HCT116 (cell line): ENCODE results near the gene GAMT. TPM values are rescaled to one million over a fixed set of nuclear protein-coding genes. Genes with fewer than 3 reads are reported as not detected.

ENCODE experiments used
- ATAC-seq: fragments of 200-7000 bp; cut with Tn5 transposase; 2 replicates; pipeline ENCODE4 v1.9.1; 2020; ENCODE audit warnings: mild to moderate bottlenecking, moderate library complexity
- BruUV-seq: library from RNA; stranded (reverse); fragments of 400-500 nt; replicated peaks from 2 replicates; lab custom pipeline; 2021; lab: Mats Ljungman, UMichigan
- CTCF ChIA-PET: fragments of 300-600 bp; sonication (Branson Sonifier 250); formaldehyde crosslinking; loops from one replicate; lab custom pipeline; 2021; ENCODE audit warnings: antibody characterized with exemption; lab: Charles Lee
- POLR2A ChIA-PET: fragments of 300-600, 350-600 bp; sonication (Branson Sonifier 250); formaldehyde crosslinking; loops from one replicate; lab custom pipeline; 2021; ENCODE audit warnings: antibody characterized with exemption; lab: Charles Lee
- RAD21 ChIA-PET, 2 experiments: fragments of 300-600 bp; sonication (Branson Sonifier 250); formaldehyde crosslinking; loops; one replicate each; lab custom pipeline; 2023; ENCODE audit warnings: low total read pairs in 2 of 2; ENCODE audit not compliant: uncharacterized antibody in 2 of 2, unreplicated experiment in 2 of 2, low non-redundant PET in 1 of 2; lab: Charles Lee
- DNase-seq: peaks from one replicate; pipeline ENCODE4 v3.0.0-alpha.2; 2010; ENCODE audit warnings: low read depth, low spot score
- H2AFZ ChIP-seq: fragments of 200-600 bp; shearing (Covaris generic), sonication (generic); 2 replicates; pipeline ENCODE4 v1.6.1; 2017; ENCODE audit warnings: low read depth, mixed run types, mixed read lengths, antibody characterized with exemption, low read length; ENCODE audit not compliant: poor library complexity, severe bottlenecking
- H3K27ac ChIP-seq: 2 replicates; pipeline ENCODE4 v1.5.1; 2012; ENCODE audit warnings: low read depth, low read length
- H3K27me3 ChIP-seq: fragments of 200-600 bp; sonication (generic); 2 replicates; pipeline ENCODE4 v1.6.1; 2016; ENCODE audit warnings: mixed run types, low read length, mixed read lengths; ENCODE audit not compliant: insufficient read depth
- H3K36me3 ChIP-seq, 2 experiments: fragments of 200-500 bp in 1 of 2; fragments of 200-600 bp in 1 of 2; sonication (Bioruptor generic) in 1 of 2; sonication (generic) in 1 of 2; 2 replicates each; pipeline versions ENCODE4 v1.5.1 to v1.6.1; 2014 to 2016; ENCODE audit warnings: low read length in 2 of 2, inconsistent platforms in 1 of 2, mixed read lengths in 1 of 2, mixed run types in 1 of 2; ENCODE audit not compliant: insufficient read depth in 2 of 2, control insufficient read depth in 1 of 2
- H3K4me1 ChIP-seq, 2 experiments: fragments of 200-600 bp in 1 of 2; sonication (generic) in 1 of 2; 2 replicates each; pipeline versions ENCODE4 v1.5.1 to v1.6.1; 2012 to 2017; ENCODE audit warnings: low read length in 2 of 2, inconsistent platforms in 1 of 2, mild to moderate bottlenecking in 1 of 2, mixed read lengths in 1 of 2, mixed run types in 1 of 2, moderate library complexity in 1 of 2; ENCODE audit not compliant: insufficient read depth in 2 of 2, control insufficient read depth in 1 of 2
- H3K4me2 ChIP-seq: fragments of 200-600 bp; sonication (generic); 2 replicates; pipeline ENCODE4 v1.6.1; 2017; ENCODE audit warnings: mixed run types, low read length, mixed read lengths
- H3K4me3 ChIP-seq, 2 experiments: fragments of 200-600 bp in 1 of 2; sonication (generic) in 1 of 2; replicated peaks in 1 of 2; 2 replicates each; pipeline ENCODE4 v1.5.1; 2011 to 2016; ENCODE audit warnings: low read length in 2 of 2, control low read depth in 1 of 2, low read depth in 1 of 2, mild to moderate bottlenecking in 1 of 2, mixed read lengths in 1 of 2, mixed run types in 1 of 2
- H3K79me2 ChIP-seq: fragments of 200-600 bp; sonication (generic); 2 replicates; pipeline ENCODE4 v1.6.1; 2017; ENCODE audit warnings: mild to moderate bottlenecking, mixed run types, low read length, moderate library complexity, mixed read lengths; ENCODE audit not compliant: insufficient read depth
- H3K9ac ChIP-seq: fragments of 200-600 bp; sonication (generic); 2 replicates; pipeline ENCODE4 v1.6.1; 2016; ENCODE audit warnings: low read length, mixed read lengths
- H3K9me2 ChIP-seq: fragments of 200-600 bp; sonication (generic), shearing (Covaris generic); 2 replicates; pipeline ENCODE4 v1.6.1; 2017; ENCODE audit warnings: mixed run types, mild to moderate bottlenecking, moderate library complexity; ENCODE audit not compliant: insufficient read depth
- H3K9me3 ChIP-seq, 2 experiments: fragments of 200-500 bp in 1 of 2; fragments of 200-600 bp in 1 of 2; sonication (Bioruptor generic) in 1 of 2; sonication (generic) in 1 of 2; 2 replicates each; pipeline ENCODE4 v1.6.1; 2014 to 2017; ENCODE audit warnings: low read length in 2 of 2, mixed read lengths in 2 of 2, inconsistent platforms in 1 of 2, low read depth in 1 of 2, mild to moderate bottlenecking in 1 of 2, mixed run types in 1 of 2, moderate library complexity in 1 of 2; ENCODE audit not compliant: control insufficient read depth in 1 of 2, insufficient read depth in 1 of 2
- H4K20me1 ChIP-seq: fragments of 200-600 bp; sonication (generic), shearing (Covaris generic); 2 replicates; pipeline ENCODE4 v1.6.1; 2017; ENCODE audit warnings: mixed run types, mild to moderate bottlenecking, moderate library complexity; ENCODE audit not compliant: insufficient read depth
- EGR1 ChIP-seq: IDR thresholded peaks from 2 replicates; pipeline ENCODE4 v1.6.1; 2012; ENCODE audit warnings: low read depth
- FOSL1 ChIP-seq: IDR thresholded peaks from 2 replicates; pipeline ENCODE4 v1.6.1; 2012; ENCODE audit warnings: low read depth
- POLR2AphosphoS5 ChIP-seq: IDR thresholded peaks from 2 replicates; pipeline ENCODE4 v1.6.1; 2011; ENCODE audit warnings: mild to moderate bottlenecking, low read depth, low read length, moderate library complexity
- RAD21 ChIP-seq: IDR thresholded peaks from 2 replicates; pipeline ENCODE4 v1.6.1; 2012; ENCODE audit warnings: low read depth, mild to moderate bottlenecking
- ZFX ChIP-seq: fragments of 450-650 bp; IDR thresholded peaks from 2 replicates; pipeline ENCODE4 v1.6.1; 2017
- intact Hi-C: fragments of 100-400 bp; cut with micrococcal nuclease; formaldehyde crosslinking; loops from 2 replicates; pipeline ENCODE4 v1.10.0; 2022
- total RNA-seq: library from RNA; stranded (reverse); gene quantifications from one replicate; pipeline ENCODE4 v1.2.1, GENCODE V29; 2021; ENCODE audit not compliant: unreplicated experiment

GAMT gene
- total RNA-seq, 1 experiment from 2014 or later: 102 TPM

DNA sequence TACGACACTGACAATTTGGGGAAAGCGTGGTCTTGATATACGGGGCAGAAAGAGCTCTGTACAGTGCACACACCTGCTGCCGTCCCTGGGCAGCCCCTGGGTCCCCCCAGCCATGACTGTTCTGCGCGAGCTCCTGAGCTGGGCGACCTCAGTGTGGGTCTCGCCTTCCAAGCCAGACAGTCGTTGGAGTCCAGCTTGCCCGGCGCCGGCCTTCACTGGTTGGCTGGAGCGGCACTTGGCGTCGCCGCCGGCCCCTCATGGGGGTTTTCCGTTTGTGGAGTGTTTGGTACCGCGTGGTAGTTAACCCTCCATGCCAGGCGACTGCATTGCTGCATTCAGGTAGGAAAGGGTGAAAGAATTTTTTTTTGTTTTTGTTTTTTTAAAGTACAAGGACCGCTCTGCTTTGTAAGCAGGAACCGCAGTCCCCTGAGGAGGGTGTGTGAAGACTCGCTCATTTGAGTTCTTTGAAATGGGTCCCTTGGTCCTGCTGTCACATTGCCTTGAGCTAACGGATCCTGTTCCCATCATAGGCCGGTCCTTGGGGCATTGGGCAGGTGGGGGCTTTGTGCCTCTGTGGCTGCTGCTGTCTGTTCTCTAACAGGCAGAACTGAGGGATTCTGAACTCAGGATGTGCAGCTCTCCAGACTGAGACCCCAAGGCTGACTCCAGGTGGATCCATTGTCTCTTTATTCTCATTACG, 26.0 kb upstream of the GAMT start:
- Histone ChIP-seq H3K4me1 (no peaks in the 10 kb centered on the region), H3K4me2 (no peak overlapping the region), H3K36me3 (peaks cover 48 to 68% of the 10 kb centered on the region in 2 experiments), H3K27me3 (no peaks in the 10 kb centered on the region), H3K79me2 (peaks cover 87% of the 10 kb centered on the region), H4K20me1 (no peaks in the 10 kb centered on the region), H3K27ac (no peak overlapping the region), H3K9me3 (no peaks in the 10 kb centered on the region), H3K9me2 (no peaks in the 10 kb centered on the region), H2AFZ (no peak overlapping the region), H3K4me3 (no peak overlapping the region), H3K9ac (no peak overlapping the region)
- DNase-seq: no peak
- POLR2A ChIA-PET: no interaction called here
- BruUV-seq: no TSS peak
- TF ChIP-seq POLR2AphosphoS5 (no peak), EGR1 (no peak), RAD21 (no peak)
- CTCF ChIA-PET: no interaction called here
- no peak for ATAC-seq
- RAD21 ChIA-PET: no interaction called here
- intact Hi-C loops: no loop called here

DNA sequence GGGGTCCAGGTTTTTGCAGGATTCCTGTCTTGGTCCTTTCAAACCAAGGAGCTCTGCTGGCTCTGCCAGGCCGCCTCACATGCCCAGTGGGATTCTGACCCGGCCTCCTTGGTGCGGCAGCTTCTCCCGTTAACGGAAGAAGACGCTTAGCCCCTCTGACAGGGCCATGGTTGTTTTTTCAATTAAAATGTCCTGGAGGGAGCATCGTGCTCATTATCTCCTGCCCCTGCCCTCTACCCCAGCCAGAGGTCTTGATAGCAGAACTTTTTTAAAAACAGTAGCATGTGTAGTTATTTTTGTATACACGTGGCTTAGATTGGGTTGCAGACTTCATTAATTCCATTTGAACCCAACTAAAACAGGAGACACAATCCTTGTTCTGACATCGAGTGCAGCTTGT, 25.4 kb upstream of the GAMT start:
- no TSS peak for BruUV-seq
- Histone ChIP-seq H3K4me2 (no peak overlapping the region), H4K20me1 (no peaks in the 10 kb centered on the region), H3K27ac (no peak overlapping the region), H3K9ac (no peak overlapping the region), H3K4me3 (no peak overlapping the region), H3K9me2 (no peaks in the 10 kb centered on the region), H3K9me3 (no peaks in the 10 kb centered on the region), H3K79me2 (peaks cover 87% of the 10 kb centered on the region), H3K27me3 (no peaks in the 10 kb centered on the region), H2AFZ (no peak overlapping the region), H3K36me3 (peaks cover 48 to 66% of the 10 kb centered on the region in 2 experiments), H3K4me1 (no peaks in the 10 kb centered on the region)
- RAD21 ChIA-PET: no interaction called here
- no peak for ATAC-seq
- no peak for DNase-seq
- POLR2A ChIA-PET: no interaction called here
- CTCF ChIA-PET: no interaction called here
- TF ChIP-seq FOSL1 (no peak), ZFX (no peak)
- intact Hi-C loops: no loop called here
